ENCODE measurements around the gene THOC6.
"Not testable (repeated sequence)": the region's sequence is repeated elsewhere in the genome, so short reads cannot be mapped to it uniquely, and the experiment has no call there.

The THOC6 gene

GRCh38 chr16:3046641-3047386, 23.0 kb downstream of the THOC6 start:
- DNase-seq (ENCODE audit: low spot score in 2 of 2): no peak
- Mint-ChIP-seq H3K4me3 (peak overlapping the region; percentile 76), H3K27ac (peak overlapping the region; percentile 45), H3K36me3 (peaks cover 37% of the 10 kb centered on the region), H3K4me1 (peaks cover 32% of the 10 kb centered on the region), H3K9me3 (no peaks in the 10 kb centered on the region)
- ATAC-seq: peak; percentile 45

GRCh38 chr16:3047387-3047720, 23.5 kb downstream of the THOC6 start:
- Mint-ChIP-seq H3K4me1 (peaks cover 37% of the 10 kb centered on the region), H3K27ac (peak overlapping the region; percentile 45), H3K9me3 (no peaks in the 10 kb centered on the region), H3K36me3 (peaks cover 42% of the 10 kb centered on the region), H3K4me3 (peak overlapping the region; percentile 76)
- DNase-seq (ENCODE audit: low spot score in 2 of 2): no peak
- peak; percentile 9 for ATAC-seq

GRCh38 chr16:3049921-3050481, 26.2 kb downstream of the THOC6 start:
- ATAC-seq (no peak), DNase-seq (ENCODE audit: low spot score in 2 of 2) (no peak)
- Mint-ChIP-seq H3K4me1 (peaks cover 49% of the 10 kb centered on the region), H3K27ac (peak overlapping the region; percentile 50), H3K36me3 (peaks cover 59% of the 10 kb centered on the region), H3K4me3 (no peak overlapping the region), H3K9me3 (no peaks in the 10 kb centered on the region)

- peak overlapping the region; percentile 50 for H3K27ac Mint-ChIP-seq
- ATAC-seq (no peak), DNase-seq (ENCODE audit: low spot score in 2 of 2) (no peak)
- H3K4me1 Mint-ChIP-seq: peaks cover 49% of the 10 kb centered on the region
- H3K9me3 Mint-ChIP-seq: no peaks in the 10 kb centered on the region
- H3K4me3 Mint-ChIP-seq: no peak overlapping the region
- H3K36me3 Mint-ChIP-seq: peaks cover 59% of the 10 kb centered on the region
These were observed 26.7 kb downstream of the THOC6 start for GRCh38 chr16:3050487-3050886.

- no peak overlapping the region for H3K4me3 Mint-ChIP-seq
- H3K4me1 Mint-ChIP-seq: peaks cover 54% of the 10 kb centered on the region
- ATAC-seq (no peak), DNase-seq (ENCODE audit: low spot score in 2 of 2) (no peak)
- peaks cover 62% of the 10 kb centered on the region for H3K36me3 Mint-ChIP-seq
- H3K27ac Mint-ChIP-seq: peak overlapping the region; percentile 50
- H3K9me3 Mint-ChIP-seq: no peaks in the 10 kb centered on the region
These were observed 27.2 kb downstream of the THOC6 start for GRCh38 chr16:3051009-3051408.

GRCh38 chr16:3051494-3051893, 27.7 kb downstream of the THOC6 start:
- H3K27ac Mint-ChIP-seq: no peak overlapping the region
- H3K4me3 Mint-ChIP-seq: no peak overlapping the region
- ATAC-seq (no peak), DNase-seq (ENCODE audit: low spot score in 2 of 2) (no peak)
- H3K36me3 Mint-ChIP-seq: peaks cover 66% of the 10 kb centered on the region
- peaks cover 59% of the 10 kb centered on the region for H3K4me1 Mint-ChIP-seq
- H3K9me3 Mint-ChIP-seq: no peaks in the 10 kb centered on the region

GRCh38 chr16:3052571-3053329, 28.9 kb downstream of the THOC6 start:
- peak; percentile 72 for ATAC-seq
- H3K9me3 Mint-ChIP-seq; DNase-seq (ENCODE audit: low spot score in 2 of 2); H3K4me3 Mint-ChIP-seq: not testable (repeated sequence)
- H3K36me3 Mint-ChIP-seq: peaks cover 73% of the 10 kb centered on the region
- peaks cover 71% of the 10 kb centered on the region for H3K4me1 Mint-ChIP-seq
- H3K27ac Mint-ChIP-seq: peak overlapping the region; percentile 76

- DNase-seq (ENCODE audit: low spot score in 2 of 2); H3K27ac Mint-ChIP-seq; H3K9me3 Mint-ChIP-seq: not testable (repeated sequence)
- Mint-ChIP-seq H3K4me1 (peaks cover 67% of the 10 kb centered on the region), H3K36me3 (peaks cover 70% of the 10 kb centered on the region), H3K4me3 (peak overlapping the region; percentile 77)
- peak; percentile 49 for ATAC-seq
These were observed 29.5 kb downstream of the THOC6 start for GRCh38 chr16:3053330-3053710.

- ATAC-seq (peak; percentile 2), DNase-seq (ENCODE audit: low spot score in 2 of 2) (no peak)
- Mint-ChIP-seq H3K27ac (peak overlapping the region; percentile 90), H3K4me3 (peak overlapping the region; percentile 77), H3K36me3 (peaks cover 76% of the 10 kb centered on the region), H3K4me1 (peaks cover 71% of the 10 kb centered on the region), H3K9me3 (no peaks in the 10 kb centered on the region)
These were observed 31.3 kb downstream of the THOC6 start for GRCh38 chr16:3054965-3055733.

GRCh38 chr16:3055734-3056115, 31.9 kb downstream of the THOC6 start:
- Mint-ChIP-seq H3K4me3 (peak overlapping the region; percentile 77), H3K36me3 (peaks cover 73% of the 10 kb centered on the region), H3K4me1 (peaks cover 75% of the 10 kb centered on the region), H3K27ac (peak overlapping the region; percentile 90)
- DNase-seq (ENCODE audit: low spot score in 2 of 2); H3K9me3 Mint-ChIP-seq; ATAC-seq: not testable (repeated sequence)

- Mint-ChIP-seq H3K4me1 (peaks cover 69% of the 10 kb centered on the region), H3K9me3 (no peaks in the 10 kb centered on the region), H3K4me3 (peak overlapping the region; percentile 77), H3K27ac (peak overlapping the region; percentile 90), H3K36me3 (peaks cover 69% of the 10 kb centered on the region)
- DNase-seq (ENCODE audit: low spot score in 2 of 2): no peak
- ATAC-seq: no peak
These were observed 32.7 kb downstream of the THOC6 start for GRCh38 chr16:3056336-3057180.

GRCh38 chr16:3057181-3058138, 33.6 kb downstream of the THOC6 start:
- H3K4me1 Mint-ChIP-seq: peaks cover 62% of the 10 kb centered on the region

GRCh38 chr16:3058139-3059030, 34.5 kb downstream of the THOC6 start:
- ATAC-seq: peak; percentile 63
- peak overlapping the region; percentile 77 for H3K4me3 Mint-ChIP-seq
- peaks cover 66% of the 10 kb centered on the region for H3K4me1 Mint-ChIP-seq
- peaks cover 57% of the 10 kb centered on the region for H3K36me3 Mint-ChIP-seq
- no peak for DNase-seq (ENCODE audit: low spot score in 2 of 2)
- H3K27ac Mint-ChIP-seq: peak overlapping the region; percentile 90
- no peaks in the 10 kb centered on the region for H3K9me3 Mint-ChIP-seq

More at GRCh38 chr16:3057181-3058138, 33.6 kb downstream of the THOC6 start:
- Mint-ChIP-seq H3K4me3 (peak overlapping the region; percentile 77), H3K9me3 (no peaks in the 10 kb centered on the region), H3K36me3 (peaks cover 60% of the 10 kb centered on the region), H3K27ac (peak overlapping the region; percentile 90)
- no peak for DNase-seq (ENCODE audit: low spot score in 2 of 2)
- ATAC-seq: no peak
